BLaER1 treated with 17β-estradiol and CSF1 and Interleukin-3, amounts not matched to agents 10 nM and 100 nM (cell line): ENCODE measurements around the gene XK.

Experiments used
- H3K27ac ChIP-seq, 11 experiments: shearing (Covaris generic); formaldehyde crosslinking; 2 replicates each; pipeline ENCODE4 v1.8.1; 2022
- H3K27me3 ChIP-seq, 11 experiments: shearing (Covaris generic); formaldehyde crosslinking; 2 replicates each; pipeline ENCODE4 v1.8.1; 2022
- H3K36me3 ChIP-seq, 11 experiments: shearing (Covaris generic); formaldehyde crosslinking; 2 replicates each; pipeline ENCODE4 v1.8.1; 2022
- H3K4me1 ChIP-seq, 10 experiments: shearing (Covaris generic); formaldehyde crosslinking; 2 replicates each; pipeline ENCODE4 v1.8.1; 2022
- H3K4me2 ChIP-seq, 11 experiments: shearing (Covaris generic); formaldehyde crosslinking; 2 replicates each; pipeline ENCODE4 v1.8.1; 2022
- H3K4me3 ChIP-seq, 10 experiments: shearing (Covaris generic); formaldehyde crosslinking; 2 replicates each; pipeline ENCODE4 v1.8.1; 2022
- H3K9ac ChIP-seq, 11 experiments: shearing (Covaris generic); formaldehyde crosslinking; 2 replicates each; pipeline ENCODE4 v1.8.1; 2022
- H3K9me3 ChIP-seq, 11 experiments: shearing (Covaris generic); formaldehyde crosslinking; replicated peaks in 1 of 11; 2 replicates each; pipeline ENCODE4 v1.8.1; 2022
- H4K20me1 ChIP-seq, 11 experiments: shearing (Covaris generic); formaldehyde crosslinking; 2 replicates each; pipeline ENCODE4 v1.8.1; 2022
- Cebpa-rat ChIP-seq, 11 experiments: shearing (Covaris generic); IDR thresholded peaks; 2 replicates each; pipeline ENCODE4 v1.8.1; 2022

Gene XK

GRCh38 chrX:37652589-37653231 is 32.9 kb upstream of the XK start:
- no peaks in the 10 kb centered on the region for H3K27me3 ChIP-seq
- no peak overlapping the region for H3K4me3 ChIP-seq
- no peaks in the 10 kb centered on the region for H3K4me1 ChIP-seq
- H3K4me2 ChIP-seq, result no peak overlapping the region
- no peak for TF ChIP-seq Cebpa-rat (IDR thresholded peaks at IDR 0.05)
- H3K9me3 ChIP-seq, result no peaks in the 10 kb centered on the region
- H4K20me1 ChIP-seq, result no peaks in the 10 kb centered on the region
- no peaks in the 10 kb centered on the region for H3K36me3 ChIP-seq
- H3K27ac ChIP-seq, result no peak overlapping the region
- no peak overlapping the region for H3K9ac ChIP-seq

DNA sequence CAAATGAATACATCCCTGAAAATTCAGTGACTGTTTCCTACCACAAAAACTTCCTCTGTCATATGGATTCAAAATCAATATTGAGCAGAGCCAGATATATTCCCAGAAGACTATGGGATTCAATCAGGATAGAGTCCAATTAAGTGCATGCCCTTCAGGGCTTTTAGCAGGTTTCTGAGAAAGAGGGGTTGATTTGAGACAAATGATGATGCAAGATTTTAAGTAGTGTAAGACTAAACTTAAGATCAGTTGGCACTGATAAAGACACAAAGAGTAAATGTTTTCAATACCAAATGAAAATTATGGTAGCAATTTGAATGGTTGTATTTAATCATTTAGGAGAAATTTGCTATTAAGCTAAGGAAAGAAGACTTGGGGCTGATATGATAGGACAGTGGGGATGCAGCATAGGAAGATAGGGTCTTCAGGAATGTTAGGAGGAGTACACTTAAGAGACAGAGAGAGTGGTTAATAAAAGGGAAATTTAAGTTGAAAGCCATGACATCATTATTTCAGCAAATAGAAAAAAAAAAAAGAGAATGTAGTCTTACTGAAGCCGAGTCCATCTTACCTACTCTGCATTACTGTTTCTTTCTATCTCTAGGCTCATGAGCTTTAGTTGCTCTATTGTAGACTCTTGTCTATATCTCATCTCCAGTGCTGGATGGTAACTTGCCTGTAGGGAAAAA is 32.0 kb upstream of the XK start:
- no peaks in the 10 kb centered on the region for H3K9me3 ChIP-seq
- H3K9ac ChIP-seq, result no peak overlapping the region
- no peak for TF ChIP-seq Cebpa-rat (IDR thresholded peaks at IDR 0.05)
- H3K27me3 ChIP-seq, result no peaks in the 10 kb centered on the region
- H3K4me1 ChIP-seq, result no peaks in the 10 kb centered on the region
- H3K36me3 ChIP-seq, result no peaks in the 10 kb centered on the region
- H3K4me3 ChIP-seq, result no peak overlapping the region
- H4K20me1 ChIP-seq, result no peaks in the 10 kb centered on the region
- H3K4me2 ChIP-seq, result no peak overlapping the region
- H3K27ac ChIP-seq, result no peak overlapping the region

DNA sequence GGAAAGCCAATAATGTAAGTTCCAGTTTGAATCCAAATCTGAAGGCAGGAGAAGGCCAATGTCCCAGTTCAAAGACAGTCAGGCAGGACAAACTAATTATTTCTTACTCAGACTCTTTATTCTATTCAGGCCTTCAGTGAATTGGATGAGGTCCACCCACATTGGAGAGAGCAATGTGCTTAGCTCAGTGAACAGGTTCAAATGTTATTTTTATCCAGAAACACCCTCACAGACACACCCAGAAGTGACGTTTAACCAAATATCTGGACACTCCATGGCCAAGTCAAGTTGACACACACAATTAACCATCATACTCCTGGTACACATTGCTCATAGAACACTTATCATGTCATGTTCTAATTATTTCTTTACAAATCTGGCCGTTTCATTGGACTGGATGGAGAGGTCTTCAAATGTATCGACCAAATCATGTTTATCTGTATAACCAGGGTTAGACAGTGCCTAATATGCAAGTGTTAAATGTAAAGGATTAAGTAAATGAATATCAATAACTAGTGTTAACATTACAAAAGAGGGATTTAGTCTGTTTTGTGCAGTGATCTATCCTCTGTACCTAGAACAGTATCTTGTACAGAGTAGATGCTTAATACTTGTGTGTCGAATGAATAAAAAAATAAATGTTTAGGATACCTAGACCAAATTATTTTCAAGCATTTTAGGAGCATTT is 27.1 kb upstream of the XK start:
- H4K20me1 ChIP-seq, result no peaks in the 10 kb centered on the region
- no peak overlapping the region for H3K27ac ChIP-seq
- H3K27me3 ChIP-seq, result no peaks in the 10 kb centered on the region
- H3K9me3 ChIP-seq, result no peaks in the 10 kb centered on the region
- no peak overlapping the region for H3K4me2 ChIP-seq
- no peak overlapping the region for H3K9ac ChIP-seq
- H3K4me3 ChIP-seq, result no peak overlapping the region
- H3K4me1 ChIP-seq, result no peaks in the 10 kb centered on the region
- TF ChIP-seq Cebpa-rat (IDR thresholded peaks at IDR 0.05), result no peak
- H3K36me3 ChIP-seq, result no peaks in the 10 kb centered on the region

DNA sequence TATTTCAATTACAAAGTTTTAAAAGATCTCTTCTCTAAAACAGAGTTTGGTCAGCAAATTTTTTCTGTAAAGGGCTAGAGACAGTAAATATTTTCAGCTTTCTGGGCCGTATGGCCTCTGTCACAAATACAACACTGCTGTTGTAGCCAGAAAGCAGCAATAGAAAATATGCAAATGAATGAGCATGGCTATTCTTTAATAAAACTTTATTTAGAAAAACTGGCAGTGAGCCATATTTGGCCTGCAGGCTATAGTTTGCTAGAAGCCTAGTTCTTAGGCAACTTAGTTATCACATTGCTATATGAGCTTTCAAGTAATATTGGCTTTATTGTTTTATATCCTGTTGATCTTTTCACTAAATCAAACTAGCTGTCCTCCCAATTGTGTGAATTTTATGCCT is 26.5 kb upstream of the XK start:
- Histone ChIP-seq H4K20me1 (no peaks in the 10 kb centered on the region), H3K36me3 (no peaks in the 10 kb centered on the region), H3K9me3 (no peaks in the 10 kb centered on the region), H3K4me2 (no peak overlapping the region), H3K4me1 (no peaks in the 10 kb centered on the region), H3K9ac (no peak overlapping the region), H3K27ac (no peak overlapping the region), H3K27me3 (no peaks in the 10 kb centered on the region), H3K4me3 (no peak overlapping the region)
- TF ChIP-seq Cebpa-rat (IDR thresholded peaks at IDR 0.05), result no peak

GRCh38 chrX:37662181-37662580 is 23.4 kb upstream of the XK start:
- Histone ChIP-seq H3K9me3 (peaks cover 0 to 9% (median 0%) of the 10 kb centered on the region in 11 experiments; a peak in 1 of 22 replicates), H3K4me1 (no peaks in the 10 kb centered on the region), H3K4me2 (no peak overlapping the region), H3K36me3 (no peaks in the 10 kb centered on the region), H3K27me3 (no peaks in the 10 kb centered on the region), H3K27ac (no peak overlapping the region), H3K9ac (no peak overlapping the region), H3K4me3 (no peak overlapping the region), H4K20me1 (no peaks in the 10 kb centered on the region)
- TF ChIP-seq Cebpa-rat (IDR thresholded peaks at IDR 0.05), result no peak

DNA sequence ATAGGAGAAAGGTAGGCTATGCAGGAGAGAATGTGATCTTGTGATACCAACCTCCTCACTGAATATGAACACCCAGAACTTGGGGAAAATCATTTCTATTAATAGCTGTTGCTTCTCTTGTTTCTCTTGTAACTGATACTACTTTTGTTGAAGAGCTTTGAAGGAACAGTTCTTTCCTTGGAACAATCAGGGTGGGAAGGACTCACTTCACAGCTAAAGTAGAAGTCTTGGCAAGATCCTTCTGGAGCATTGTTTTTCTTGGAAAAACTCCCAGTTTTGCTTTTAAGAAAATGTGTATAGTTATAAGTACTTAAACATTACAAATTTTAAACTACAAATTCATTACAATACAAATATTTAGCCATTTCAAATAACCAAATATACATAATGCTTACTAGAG is 19.1 kb upstream of the XK start:
- Histone ChIP-seq H3K4me3 (no peak overlapping the region), H3K4me2 (no peak overlapping the region), H3K9me3 (peaks cover 0 to 9% (median 0%) of the 10 kb centered on the region in 11 experiments; a peak in 1 of 22 replicates), H3K4me1 (no peaks in the 10 kb centered on the region), H3K36me3 (no peaks in the 10 kb centered on the region), H3K27me3 (no peaks in the 10 kb centered on the region), H3K9ac (no peak overlapping the region), H3K27ac (no peak overlapping the region), H4K20me1 (no peaks in the 10 kb centered on the region)
- no peak for TF ChIP-seq Cebpa-rat (IDR thresholded peaks at IDR 0.05)

DNA sequence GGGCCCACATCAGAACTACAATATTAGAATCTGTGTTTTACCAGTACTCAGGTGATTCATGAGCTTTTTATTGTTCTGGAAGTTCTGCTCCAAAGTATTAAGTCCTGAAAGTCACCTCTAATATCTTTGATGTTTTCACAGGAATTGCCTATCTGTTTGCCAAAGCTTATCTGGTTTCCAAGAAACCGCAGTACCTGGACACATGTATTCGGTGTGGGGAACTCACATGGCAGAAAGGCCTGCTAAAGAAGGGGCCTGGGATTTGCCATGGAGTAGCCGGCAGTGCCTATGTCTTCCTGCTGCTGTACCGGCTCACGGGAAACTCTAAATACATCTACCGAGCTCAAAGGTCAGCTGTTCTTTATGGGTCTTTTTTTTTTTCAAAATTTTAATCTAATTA is 18.4 kb upstream of the XK start:
- H3K9me3 ChIP-seq, result peaks cover 0 to 9% (median 0%) of the 10 kb centered on the region in 11 experiments; a peak in 1 of 22 replicates
- H4K20me1 ChIP-seq, result no peaks in the 10 kb centered on the region
- no peak overlapping the region for H3K9ac ChIP-seq
- no peaks in the 10 kb centered on the region for H3K36me3 ChIP-seq
- no peak for TF ChIP-seq Cebpa-rat (IDR thresholded peaks at IDR 0.05)
- H3K4me2 ChIP-seq, result no peak overlapping the region
- H3K4me1 ChIP-seq, result no peaks in the 10 kb centered on the region
- no peak overlapping the region for H3K4me3 ChIP-seq
- H3K27me3 ChIP-seq, result no peaks in the 10 kb centered on the region
- no peak overlapping the region for H3K27ac ChIP-seq

DNA sequence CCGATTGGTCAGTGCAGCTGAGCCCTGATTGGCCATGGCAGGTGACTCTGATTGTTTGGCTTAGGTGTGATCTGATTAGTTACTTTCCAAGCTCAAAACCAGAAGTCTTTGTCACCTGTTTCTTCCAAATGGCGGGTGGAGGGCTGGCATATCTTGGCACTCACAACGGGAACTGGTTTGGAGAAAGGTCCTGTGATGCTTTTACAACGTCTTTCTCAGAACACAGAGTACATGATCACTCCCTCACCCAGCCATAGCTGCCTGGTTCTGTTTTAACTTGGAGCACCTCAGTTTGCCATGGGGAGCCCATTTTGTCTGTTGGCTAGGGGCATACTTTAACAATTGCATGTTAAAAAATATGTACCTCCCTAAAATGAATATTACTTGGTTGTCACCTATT is 13.0 kb upstream of the XK start:
- no peak for TF ChIP-seq Cebpa-rat (IDR thresholded peaks at IDR 0.05)
- Histone ChIP-seq H3K36me3 (no peaks in the 10 kb centered on the region), H3K4me3 (no peak overlapping the region), H3K9me3 (no peaks in the 10 kb centered on the region; a peak in 1 of 22 replicates), H3K27me3 (no peaks in the 10 kb centered on the region), H4K20me1 (no peaks in the 10 kb centered on the region), H3K27ac (no peak overlapping the region), H3K4me2 (no peak overlapping the region), H3K4me1 (no peaks in the 10 kb centered on the region), H3K9ac (no peak overlapping the region)

- H3K4me2 ChIP-seq, result no peak overlapping the region
- H3K4me3 ChIP-seq, result no peak overlapping the region
- no peak overlapping the region for H3K27ac ChIP-seq
- no peak for TF ChIP-seq Cebpa-rat (IDR thresholded peaks at IDR 0.05)
- no peaks in the 10 kb centered on the region for H3K27me3 ChIP-seq
- H3K4me1 ChIP-seq, result no peaks in the 10 kb centered on the region
- H3K9ac ChIP-seq, result no peak overlapping the region
- H3K9me3 ChIP-seq, result no peaks in the 10 kb centered on the region; a peak in 1 of 22 replicates
- H4K20me1 ChIP-seq, result no peaks in the 10 kb centered on the region
- no peaks in the 10 kb centered on the region for H3K36me3 ChIP-seq
Observed at GRCh38 chrX:37676811-37677210, 8.8 kb upstream of the XK start.

DNA sequence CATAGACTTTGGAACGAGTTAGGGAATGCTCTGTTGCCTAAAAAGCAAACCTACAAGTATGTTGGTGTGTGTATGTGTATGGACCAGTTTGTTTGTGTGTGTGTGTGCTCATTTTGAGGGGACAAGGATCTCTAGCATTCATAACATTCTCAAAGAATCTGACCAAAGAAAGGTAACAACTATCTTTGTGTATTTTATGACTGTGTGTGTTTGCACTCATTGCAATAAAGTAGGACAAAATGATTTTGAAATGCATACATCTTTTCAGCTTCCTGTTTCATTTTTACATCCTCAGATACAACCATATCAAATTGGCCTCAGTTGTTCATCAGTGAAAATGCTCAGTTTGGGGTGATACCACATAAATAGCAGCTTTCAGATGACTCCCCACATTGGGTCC is 8.3 kb upstream of the XK start:
- Histone ChIP-seq H3K36me3 (no peaks in the 10 kb centered on the region), H3K9me3 (no peaks in the 10 kb centered on the region; a peak in 1 of 22 replicates), H3K4me3 (no peak overlapping the region), H3K9ac (no peak overlapping the region), H3K27me3 (no peaks in the 10 kb centered on the region), H3K27ac (no peak overlapping the region), H3K4me1 (no peaks in the 10 kb centered on the region), H3K4me2 (no peak overlapping the region), H4K20me1 (no peaks in the 10 kb centered on the region)
- TF ChIP-seq Cebpa-rat (IDR thresholded peaks at IDR 0.05), result no peak
